ENCODE results near the gene UTF1.

Gene UTF1

DNA sequence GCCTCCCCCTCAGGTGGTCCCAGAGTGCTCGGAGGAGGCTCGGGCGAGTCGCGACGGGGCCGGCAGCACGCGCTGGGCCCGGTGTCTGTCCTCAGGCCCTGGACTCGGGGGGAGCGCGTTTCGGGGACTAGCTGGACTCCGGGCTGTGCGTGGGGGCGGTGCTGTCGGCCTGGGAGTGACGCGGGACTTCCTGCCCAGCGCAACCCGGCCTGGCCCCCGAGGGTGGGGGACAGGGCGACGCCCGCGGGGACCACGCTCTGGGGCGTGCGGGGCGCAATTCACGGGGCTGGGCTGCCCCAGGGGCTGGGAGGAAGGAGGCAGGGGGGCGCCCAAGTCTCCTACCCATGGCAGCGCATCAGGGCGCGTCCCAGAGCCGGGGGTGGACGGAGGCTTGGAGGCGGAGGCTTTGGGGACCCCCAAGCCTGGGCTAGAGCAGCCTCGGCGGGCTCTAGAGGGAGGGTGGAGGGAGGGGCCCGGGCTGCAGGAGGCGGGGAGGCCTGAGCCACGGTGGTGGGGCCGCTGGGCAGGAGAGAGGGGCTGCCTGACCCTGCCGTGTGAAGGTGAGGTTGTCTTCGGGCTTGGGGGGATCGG lies 5.3 kb downstream of the UTF1 start:
- TF ChIP-seq, protein P1, sequence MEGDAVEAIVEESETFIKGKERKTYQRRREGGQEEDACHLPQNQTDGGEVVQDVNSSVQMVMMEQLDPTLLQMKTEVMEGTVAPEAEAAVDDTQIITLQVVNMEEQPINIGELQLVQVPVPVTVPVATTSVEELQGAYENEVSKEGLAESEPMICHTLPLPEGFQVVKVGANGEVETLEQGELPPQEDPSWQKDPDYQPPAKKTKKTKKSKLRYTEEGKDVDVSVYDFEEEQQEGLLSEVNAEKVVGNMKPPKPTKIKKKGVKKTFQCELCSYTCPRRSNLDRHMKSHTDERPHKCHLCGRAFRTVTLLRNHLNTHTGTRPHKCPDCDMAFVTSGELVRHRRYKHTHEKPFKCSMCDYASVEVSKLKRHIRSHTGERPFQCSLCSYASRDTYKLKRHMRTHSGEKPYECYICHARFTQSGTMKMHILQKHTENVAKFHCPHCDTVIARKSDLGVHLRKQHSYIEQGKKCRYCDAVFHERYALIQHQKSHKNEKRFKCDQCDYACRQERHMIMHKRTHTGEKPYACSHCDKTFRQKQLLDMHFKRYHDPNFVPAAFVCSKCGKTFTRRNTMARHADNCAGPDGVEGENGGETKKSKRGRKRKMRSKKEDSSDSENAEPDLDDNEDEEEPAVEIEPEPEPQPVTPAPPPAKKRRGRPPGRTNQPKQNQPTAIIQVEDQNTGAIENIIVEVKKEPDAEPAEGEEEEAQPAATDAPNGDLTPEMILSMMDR (IDR thresholded peaks at IDR 0.05; ENCODE audit: low read depth, low read length), result no peak
- DNase-seq (ENCODE audit: low read depth in 2 of 2), result no peak
- no peak overlapping the region for H3K4me3 ChIP-seq (replicated peaks in 1 of 2; ENCODE audit: low read depth in 2 of 2, low read length in 2 of 2)

DNA sequence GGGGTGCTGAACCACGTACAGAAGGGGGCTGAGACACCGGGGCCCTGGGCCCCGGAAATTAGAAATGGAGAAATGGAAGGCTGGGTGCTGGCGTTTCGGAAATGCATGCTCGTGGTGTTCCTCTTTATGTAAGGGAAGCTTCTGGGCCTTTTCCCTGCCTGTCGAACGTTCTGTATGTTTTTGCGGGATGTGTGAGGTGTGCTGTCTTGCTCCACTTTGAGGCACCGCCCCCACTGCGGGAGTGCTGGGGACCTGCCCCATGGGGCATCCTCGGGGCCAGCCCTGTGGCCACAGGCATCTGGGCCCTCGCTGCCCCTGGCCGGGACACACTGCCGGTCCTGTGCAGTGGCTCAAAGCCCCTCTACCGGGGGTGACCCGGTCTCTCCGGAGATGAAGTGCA lies 5.9 kb downstream of the UTF1 start:
- DNase-seq (ENCODE audit: low read depth in 2 of 2), result no peak
- TF ChIP-seq, protein P1 (IDR thresholded peaks at IDR 0.05; ENCODE audit: low read depth, low read length), result no peak
- no peak overlapping the region for H3K4me3 ChIP-seq (replicated peaks in 1 of 2; ENCODE audit: low read depth in 2 of 2, low read length in 2 of 2)

DNA sequence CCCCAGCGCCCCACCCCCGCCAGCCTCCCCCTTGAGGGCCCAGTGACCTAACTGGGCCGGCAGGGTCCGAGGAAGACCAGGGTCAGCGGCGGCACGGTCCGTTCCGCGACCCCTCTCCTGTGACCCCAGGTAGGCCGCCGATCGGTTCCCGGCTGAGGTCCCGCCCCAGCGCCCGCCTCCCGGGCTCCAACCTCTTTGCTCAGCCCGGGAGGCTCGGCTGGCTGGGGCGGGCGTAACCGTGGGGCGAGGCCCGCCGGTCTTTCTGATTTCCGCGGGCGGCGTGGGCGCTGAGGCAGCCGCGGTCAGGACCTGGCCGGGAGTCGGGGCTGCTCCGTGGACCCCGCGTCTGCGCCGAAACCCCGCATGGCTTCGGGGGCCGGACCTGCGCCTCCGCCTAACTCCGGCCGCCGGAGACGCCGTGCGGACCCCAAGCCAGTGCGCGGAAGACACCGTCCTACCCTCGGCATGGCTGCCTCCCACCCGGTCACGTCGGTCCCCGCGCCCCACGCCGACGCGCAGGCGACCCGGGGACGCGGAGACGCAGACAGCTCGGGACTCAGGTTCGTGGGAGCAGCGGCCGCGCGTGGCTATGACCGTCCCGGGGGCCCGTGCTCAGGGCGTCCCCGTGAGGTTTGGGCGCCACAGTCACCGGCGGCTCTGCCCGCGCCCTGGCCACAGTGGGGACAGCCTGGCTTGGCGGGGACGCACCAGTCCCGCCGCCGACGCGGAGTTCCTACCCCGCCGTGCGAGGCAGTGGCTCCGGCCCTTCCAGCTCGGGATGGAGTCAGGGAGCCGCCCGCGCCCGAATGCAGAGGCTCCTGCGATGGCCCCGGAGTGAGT lies 6.6 kb downstream of the UTF1 start:
- TF ChIP-seq, protein P1 (IDR thresholded peaks at IDR 0.05; ENCODE audit: low read depth, low read length), result no peak
- DNase-seq (ENCODE audit: low read depth in 2 of 2), result no peak
- no peak overlapping the region for H3K4me3 ChIP-seq (replicated peaks in 1 of 2; ENCODE audit: low read depth in 2 of 2, low read length in 2 of 2)

DNA sequence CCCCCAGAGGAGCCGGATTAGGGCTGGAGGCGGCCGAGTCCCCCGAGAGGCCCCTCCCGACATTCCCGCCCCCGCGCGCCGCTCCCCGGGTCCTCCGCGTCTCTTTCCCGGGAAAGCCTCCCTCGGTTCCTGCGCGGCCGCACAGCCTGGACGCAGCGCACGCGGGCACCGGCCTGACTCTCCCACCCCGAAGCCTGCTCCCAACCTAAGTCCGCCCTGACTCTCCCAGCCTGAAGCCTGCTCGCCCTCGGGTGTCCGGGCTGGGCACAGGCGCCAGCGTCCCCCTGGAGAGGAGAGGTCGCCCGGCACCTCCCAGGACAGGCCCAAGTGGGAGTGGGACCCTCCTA lies 7.2 kb downstream of the UTF1 start:
- TF ChIP-seq, protein P1 (IDR thresholded peaks at IDR 0.05; ENCODE audit: low read depth, low read length), result no peak
- no peak for DNase-seq (ENCODE audit: low read depth in 2 of 2)
- H3K4me3 ChIP-seq (replicated peaks in 1 of 2; ENCODE audit: low read depth in 2 of 2, low read length in 2 of 2), result no peak overlapping the region

DNA sequence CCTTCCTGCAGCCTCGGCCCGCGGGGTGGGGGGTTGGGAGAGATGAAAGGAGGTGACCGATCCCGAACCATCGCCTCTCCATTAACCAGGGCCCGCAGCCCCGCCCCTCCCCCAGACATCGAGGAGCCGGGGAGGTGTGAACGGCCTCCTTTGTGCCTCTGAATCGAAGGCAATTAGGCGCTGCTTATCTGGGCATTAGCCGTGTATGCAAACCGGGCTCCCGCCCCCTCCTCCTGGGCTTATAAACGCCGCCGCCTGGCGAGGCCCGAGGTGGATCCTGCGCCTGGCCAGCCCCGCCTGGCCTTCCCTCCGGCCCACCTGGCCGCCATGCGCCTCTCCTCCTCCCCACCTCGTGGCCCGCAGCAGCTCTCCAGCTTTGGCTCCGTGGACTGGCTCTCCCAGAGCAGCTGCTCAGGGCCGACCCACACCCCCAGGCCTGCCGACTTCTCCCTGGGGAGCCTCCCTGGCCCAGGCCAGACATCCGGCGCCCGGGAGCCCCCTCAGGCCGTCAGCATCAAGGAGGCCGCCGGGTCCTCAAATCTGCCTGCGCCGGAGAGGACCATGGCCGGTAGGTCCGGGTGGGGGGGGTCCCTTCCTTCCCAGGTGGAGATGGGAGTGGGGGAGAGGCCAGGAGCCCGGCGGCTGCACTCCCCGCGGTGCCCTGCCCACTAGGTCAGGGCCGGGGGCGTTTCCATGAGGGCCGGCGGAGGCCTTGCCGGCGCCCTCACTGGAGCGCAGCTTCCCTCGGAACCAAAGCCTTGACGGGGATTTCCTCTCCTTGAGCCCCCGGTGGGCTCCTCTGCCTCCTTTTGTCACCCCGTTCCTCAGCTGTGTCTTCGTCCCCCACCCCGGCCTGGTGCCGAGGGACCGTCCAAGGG lies 7.8 kb downstream of the UTF1 start, which contains the start of gene VENTX:
Gene VENTX (plus strand): TSS at position 268 of the 878 bp plus-strand sequence. CDS start 60 bp downstream, at position 328.
- DNase-seq (ENCODE audit: low read depth in 2 of 2), result no peak
- TF ChIP-seq, protein P1 (IDR thresholded peaks at IDR 0.05; ENCODE audit: low read depth, low read length), result no peak
- H3K4me3 ChIP-seq (replicated peaks in 1 of 2; ENCODE audit: low read depth in 2 of 2, low read length in 2 of 2), result no peak within 1 kb of the TSS

DNA sequence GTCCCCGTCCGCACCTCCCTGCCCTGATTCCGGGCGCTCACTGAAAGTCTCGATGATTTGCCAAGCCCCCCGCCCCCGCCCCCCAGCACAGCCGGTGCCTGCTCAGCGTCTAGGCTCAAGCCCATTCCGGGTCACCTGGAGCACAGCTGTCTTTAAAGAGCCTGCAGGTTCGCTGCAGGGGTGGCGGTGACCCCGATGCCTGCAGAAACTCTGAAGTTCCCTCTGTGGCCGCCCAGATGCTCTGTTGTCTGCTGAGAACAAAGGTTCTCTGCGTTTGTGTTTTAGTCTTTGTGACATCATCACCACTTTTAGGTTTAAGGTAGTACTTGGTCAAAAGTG lies 8.4 kb downstream of the UTF1 start:
- H3K4me3 ChIP-seq (replicated peaks in 1 of 2; ENCODE audit: low read depth in 2 of 2, low read length in 2 of 2), result no peak overlapping the region
- DNase-seq (ENCODE audit: low read depth in 2 of 2), result no peak
- TF ChIP-seq, protein P1 (IDR thresholded peaks at IDR 0.05; ENCODE audit: low read depth, low read length), result no peak
